ENCODE results near the gene STN1.
A peak's percentile ranks its signal among the peaks of the same experiment; 100 is the strongest.

Gene STN1

GRCh38 chr10:103951942-103952341 is 34.0 kb upstream of the STN1 start:
- TF ChIP-seq CTCF (conservative IDR thresholded peaks at IDR 0.05) (no peak), ZFX (IDR thresholded peaks at IDR 0.05) (no peak)
- H3K27ac ChIP-seq, result no peak overlapping the region

- TF ChIP-seq CTCF (conservative IDR thresholded peaks at IDR 0.05), result no peak
- TF ChIP-seq ZFX (IDR thresholded peaks at IDR 0.05), result no peak
- H3K27ac ChIP-seq, result peak overlapping the region; percentile 59
Observed at GRCh38 chr10:103951183-103951582, 33.2 kb upstream of the STN1 start.

- TF ChIP-seq CTCF (conservative IDR thresholded peaks at IDR 0.05) (no peak), ZFX (IDR thresholded peaks at IDR 0.05) (no peak)
- H3K27ac ChIP-seq, result no peak overlapping the region; the same call in 1 of the 2 replicates
Observed at GRCh38 chr10:103949728-103950127, 31.7 kb upstream of the STN1 start.

- no peak overlapping the region for H3K27ac ChIP-seq
- TF ChIP-seq CTCF (conservative IDR thresholded peaks at IDR 0.05) (no peak), ZFX (IDR thresholded peaks at IDR 0.05) (no peak)
Observed at GRCh38 chr10:103947799-103948516, 30.0 kb upstream of the STN1 start.

GRCh38 chr10:103942866-103943265 is 24.9 kb upstream of the STN1 start:
- TF ChIP-seq ZFX (IDR thresholded peaks at IDR 0.05), result no peak
- no peak for TF ChIP-seq CTCF (conservative IDR thresholded peaks at IDR 0.05)
- no peak overlapping the region for H3K27ac ChIP-seq

GRCh38 chr10:103941801-103942200 is 23.8 kb upstream of the STN1 start:
- no peak overlapping the region for H3K27ac ChIP-seq
- TF ChIP-seq ZFX (IDR thresholded peaks at IDR 0.05) (no peak), CTCF (conservative IDR thresholded peaks at IDR 0.05) (no peak)

- no peak overlapping the region for H3K27ac ChIP-seq
- no peak for TF ChIP-seq ZFX (IDR thresholded peaks at IDR 0.05)
Observed at GRCh38 chr10:103939522-103939921, 21.5 kb upstream of the STN1 start.

- TF ChIP-seq CTCF (conservative IDR thresholded peaks at IDR 0.05), result no peak
- no peak for TF ChIP-seq ZFX (IDR thresholded peaks at IDR 0.05)
- peak overlapping the region; percentile 22; the same call in 1 of the 2 replicates for H3K27ac ChIP-seq
Observed at GRCh38 chr10:103936022-103936421, 18.0 kb upstream of the STN1 start.

Data from C4-2B (cell line).